ENCODE data around the gene NACC2. TPM values are rescaled to one million over a fixed set of nuclear protein-coding genes. Genes with fewer than 3 reads are reported as not detected.

Gene NACC2
- polyA plus RNA-seq, 3 donors, result 8.7 to 9.3 (median 9.1) TPM

- no peak for DNase-seq
Measured at GRCh38 chr9:136013524-136014034, 81.5 kb downstream of the NACC2 start.

- DNase-seq, result no peak
Measured at GRCh38 chr9:136013116-136013515, 82.0 kb downstream of the NACC2 start.

GRCh38 chr9:136012651-136013050 lies 82.4 kb downstream of the NACC2 start:
- DNase-seq, result no peak

- DNase-seq, result peak; percentile 75
Measured at GRCh38 chr9:136011703-136012496, 83.2 kb downstream of the NACC2 start.

GRCh38 chr9:136011376-136011702 lies 83.8 kb downstream of the NACC2 start:
- no peak for DNase-seq

GRCh38 chr9:136010615-136011361 lies 84.3 kb downstream of the NACC2 start:
- DNase-seq, result no peak

- no peak for DNase-seq
Measured at GRCh38 chr9:136010176-136010575, 84.9 kb downstream of the NACC2 start.

GRCh38 chr9:136009516-136009915 lies 85.6 kb downstream of the NACC2 start:
- DNase-seq, result no peak

GRCh38 chr9:136008693-136008997 lies 86.4 kb downstream of the NACC2 start:
- no peak for DNase-seq

- no peak for DNase-seq
Measured at GRCh38 chr9:136007934-136008692, 87.0 kb downstream of the NACC2 start.

GRCh38 chr9:136007276-136007933 lies 87.7 kb downstream of the NACC2 start:
- no peak for DNase-seq

- no peak for DNase-seq
Measured at GRCh38 chr9:136006169-136006568, 88.9 kb downstream of the NACC2 start.

GRCh38 chr9:136004712-136005111 lies 90.4 kb downstream of the NACC2 start:
- DNase-seq, result no peak

- DNase-seq, result no peak
Measured at GRCh38 chr9:136004219-136004618, 90.9 kb downstream of the NACC2 start.

GRCh38 chr9:136003411-136004218 lies 91.5 kb downstream of the NACC2 start:
- DNase-seq, result no peak

GRCh38 chr9:136002881-136003280 lies 92.2 kb downstream of the NACC2 start:
- DNase-seq, result no peak

GRCh38 chr9:136002215-136002614 lies 92.9 kb downstream of the NACC2 start:
- DNase-seq, result no peak

- no peak for DNase-seq
Measured at GRCh38 chr9:136001231-136001630, 93.9 kb downstream of the NACC2 start.

GRCh38 chr9:135998410-135999071 lies 96.5 kb downstream of the NACC2 start:
- DNase-seq, result no peak

GRCh38 chr9:135998016-135998380 lies 97.1 kb downstream of the NACC2 start:
- no peak for DNase-seq

All from renal pelvis (tissue), 4 donors.